ENCODE results near the gene CDHR1.

CDHR1 gene

DNA sequence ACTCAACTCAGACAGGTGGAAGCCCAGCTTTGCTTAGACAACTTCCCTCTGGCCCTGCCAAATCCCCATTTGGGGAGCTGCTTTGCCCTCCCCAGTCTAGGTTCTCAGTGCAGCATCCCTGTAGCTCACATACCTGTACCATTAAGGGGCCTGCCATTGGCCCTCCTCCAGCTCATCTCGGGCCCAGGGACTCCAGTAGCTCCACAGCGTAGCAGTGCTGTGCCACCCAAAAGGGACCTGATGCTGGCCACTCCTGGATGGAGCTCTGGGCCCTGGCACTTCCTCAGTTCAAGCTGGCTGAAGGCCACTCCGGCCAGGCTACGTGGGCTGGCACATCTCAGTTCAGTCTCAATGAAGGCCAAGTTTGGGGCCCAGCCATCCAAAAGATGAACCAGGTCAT lies 39.6 kb downstream of the CDHR1 start:
- TF ChIP-seq, protein P1, sequence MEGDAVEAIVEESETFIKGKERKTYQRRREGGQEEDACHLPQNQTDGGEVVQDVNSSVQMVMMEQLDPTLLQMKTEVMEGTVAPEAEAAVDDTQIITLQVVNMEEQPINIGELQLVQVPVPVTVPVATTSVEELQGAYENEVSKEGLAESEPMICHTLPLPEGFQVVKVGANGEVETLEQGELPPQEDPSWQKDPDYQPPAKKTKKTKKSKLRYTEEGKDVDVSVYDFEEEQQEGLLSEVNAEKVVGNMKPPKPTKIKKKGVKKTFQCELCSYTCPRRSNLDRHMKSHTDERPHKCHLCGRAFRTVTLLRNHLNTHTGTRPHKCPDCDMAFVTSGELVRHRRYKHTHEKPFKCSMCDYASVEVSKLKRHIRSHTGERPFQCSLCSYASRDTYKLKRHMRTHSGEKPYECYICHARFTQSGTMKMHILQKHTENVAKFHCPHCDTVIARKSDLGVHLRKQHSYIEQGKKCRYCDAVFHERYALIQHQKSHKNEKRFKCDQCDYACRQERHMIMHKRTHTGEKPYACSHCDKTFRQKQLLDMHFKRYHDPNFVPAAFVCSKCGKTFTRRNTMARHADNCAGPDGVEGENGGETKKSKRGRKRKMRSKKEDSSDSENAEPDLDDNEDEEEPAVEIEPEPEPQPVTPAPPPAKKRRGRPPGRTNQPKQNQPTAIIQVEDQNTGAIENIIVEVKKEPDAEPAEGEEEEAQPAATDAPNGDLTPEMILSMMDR (IDR thresholded peaks at IDR 0.05), result no peak
- Histone ChIP-seq H3K4me1 (ENCODE audit: control insufficient read depth in 1 of 2, insufficient read depth in 1 of 2, low read depth in 1 of 2, low read length in 1 of 2) (no peaks in the 10 kb centered on the region), H3K27me3 (peaks cover 22% of the 10 kb centered on the region), H3K9me3 (no peaks in the 10 kb centered on the region), H3K36me3 (no peaks in the 10 kb centered on the region), H3K27ac (no peak overlapping the region), H3K4me3 (ENCODE audit: low read depth in 1 of 2, low read length in 1 of 2) (no peak overlapping the region)

DNA sequence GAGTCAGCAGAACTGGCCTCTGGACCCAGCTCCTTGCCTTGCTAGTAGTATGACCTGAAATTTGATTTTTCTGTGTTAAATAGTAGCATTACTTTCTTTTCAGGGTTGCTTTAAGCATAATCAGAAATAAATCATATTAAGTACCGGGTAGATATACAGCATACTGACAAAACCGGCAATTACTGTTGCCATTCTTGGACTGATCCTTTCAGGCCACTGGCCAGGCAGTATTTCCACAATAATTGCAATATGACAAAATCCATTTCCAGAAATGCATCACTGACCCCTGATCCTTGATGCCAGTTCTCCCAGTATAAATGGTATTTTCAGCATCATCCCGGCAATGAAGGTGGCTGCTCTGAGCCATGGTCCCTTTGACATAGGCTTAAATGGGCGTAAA lies 40.1 kb downstream of the CDHR1 start:
- no peaks in the 10 kb centered on the region for H3K4me1 ChIP-seq (ENCODE audit: control insufficient read depth in 1 of 2, insufficient read depth in 1 of 2, low read depth in 1 of 2, low read length in 1 of 2)
- H3K36me3 ChIP-seq, result no peaks in the 10 kb centered on the region
- no peaks in the 10 kb centered on the region for H3K9me3 ChIP-seq
- no peak overlapping the region for H3K27ac ChIP-seq
- H3K4me3 ChIP-seq (ENCODE audit: low read depth in 1 of 2, low read length in 1 of 2), result no peak overlapping the region
- TF ChIP-seq, protein P1 (IDR thresholded peaks at IDR 0.05), result no peak
- H3K27me3 ChIP-seq, result peaks cover 26% of the 10 kb centered on the region

DNA sequence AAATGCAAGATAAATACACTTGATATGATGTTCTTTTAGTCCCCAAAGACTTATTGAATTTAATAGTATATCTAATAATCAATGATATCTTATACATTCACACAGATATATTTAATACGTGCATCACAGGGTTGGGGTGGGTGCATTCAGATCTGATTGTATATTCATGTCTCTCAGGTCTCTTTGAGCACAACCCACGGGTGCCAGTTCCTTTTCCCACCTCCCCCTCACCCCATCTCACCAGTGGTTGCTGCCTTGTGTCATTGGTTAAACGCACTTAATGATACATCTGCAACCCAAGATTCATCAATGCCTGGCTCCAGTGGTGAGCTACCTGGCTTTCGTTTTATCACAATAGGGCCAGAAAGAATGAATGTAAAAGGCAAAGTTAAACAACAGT lies 40.8 kb downstream of the CDHR1 start:
- no peaks in the 10 kb centered on the region for H3K4me1 ChIP-seq (ENCODE audit: control insufficient read depth in 1 of 2, insufficient read depth in 1 of 2, low read depth in 1 of 2, low read length in 1 of 2)
- H3K27ac ChIP-seq, result no peak overlapping the region
- no peaks in the 10 kb centered on the region for H3K9me3 ChIP-seq
- no peaks in the 10 kb centered on the region for H3K36me3 ChIP-seq
- TF ChIP-seq, protein P1 (IDR thresholded peaks at IDR 0.05), result no peak
- no peak overlapping the region for H3K4me3 ChIP-seq (ENCODE audit: low read depth in 1 of 2, low read length in 1 of 2)
- H3K27me3 ChIP-seq, result peaks cover 26% of the 10 kb centered on the region

DNA sequence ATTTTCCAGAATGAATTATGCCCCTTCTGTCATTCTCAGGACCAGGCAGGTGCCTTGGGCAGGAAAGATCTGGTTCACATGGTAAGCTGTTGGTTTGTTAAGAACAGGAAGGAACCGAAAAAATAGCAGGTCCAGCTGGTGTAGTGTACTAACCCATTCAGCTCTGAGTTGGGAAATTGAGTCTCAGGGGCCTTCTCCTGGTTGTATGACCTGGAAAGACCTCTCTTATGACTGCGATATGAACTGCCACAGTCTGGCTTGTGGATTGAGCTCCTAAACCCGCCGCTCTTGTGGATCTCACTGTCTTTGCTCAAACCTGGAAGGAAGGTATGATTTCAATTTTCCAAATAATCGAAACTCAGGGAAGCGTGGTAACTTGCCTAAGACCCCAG lies 42.5 kb downstream of the CDHR1 start:
- TF ChIP-seq, protein P1 (IDR thresholded peaks at IDR 0.05), result no peak
- H3K4me1 ChIP-seq (ENCODE audit: control insufficient read depth in 1 of 2, insufficient read depth in 1 of 2, low read depth in 1 of 2, low read length in 1 of 2), result no peaks in the 10 kb centered on the region
- H3K27ac ChIP-seq, result no peak overlapping the region
- no peaks in the 10 kb centered on the region for H3K36me3 ChIP-seq
- H3K27me3 ChIP-seq, result peaks cover 26% of the 10 kb centered on the region
- no peak overlapping the region for H3K4me3 ChIP-seq (ENCODE audit: low read depth in 1 of 2, low read length in 1 of 2)
- H3K9me3 ChIP-seq, result no peaks in the 10 kb centered on the region

DNA sequence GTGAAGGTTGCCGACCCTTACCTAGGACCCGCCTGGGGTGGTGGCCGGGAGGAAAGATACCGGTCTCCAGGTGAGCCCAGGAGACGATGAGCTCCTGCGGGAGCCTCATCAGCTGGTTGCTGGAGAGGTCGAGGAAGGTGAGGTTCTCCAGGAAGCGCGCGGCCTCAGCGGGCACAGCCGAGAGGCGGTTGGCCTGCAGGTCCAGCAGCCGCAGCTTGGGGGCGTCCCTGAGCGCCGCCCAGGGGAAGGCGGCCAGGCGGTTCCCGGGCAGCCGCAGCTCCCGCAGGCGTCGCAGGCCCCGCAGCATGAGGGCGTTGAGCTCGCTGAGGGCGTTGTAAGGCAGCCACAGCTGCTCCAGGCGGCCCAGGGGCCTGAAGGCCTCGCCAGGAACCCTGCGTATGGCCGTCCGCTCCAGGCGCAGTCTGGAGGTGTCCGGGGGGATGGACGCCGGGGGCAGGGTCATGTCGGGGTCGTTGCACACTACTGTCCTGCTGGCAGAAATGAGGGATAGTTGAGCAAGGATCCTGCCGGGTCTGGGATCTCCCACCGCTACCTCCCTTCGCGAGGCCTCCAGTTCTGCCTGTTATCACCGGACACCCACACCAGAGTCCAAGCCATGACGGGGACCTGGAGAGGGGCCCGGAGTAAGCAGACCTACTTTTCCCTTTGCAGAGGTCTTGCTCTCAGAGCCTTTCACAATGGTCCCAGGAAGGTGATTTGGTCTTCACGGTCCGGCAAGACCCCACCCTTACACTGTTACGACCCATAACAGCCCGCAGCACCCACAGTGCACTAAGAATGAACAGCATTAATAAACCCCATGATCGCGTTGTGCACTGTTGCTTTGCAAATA lies 43.1 kb downstream of the CDHR1 start:
- H3K4me3 ChIP-seq (ENCODE audit: low read depth in 1 of 2, low read length in 1 of 2), result no peak overlapping the region
- no peaks in the 10 kb centered on the region for H3K4me1 ChIP-seq (ENCODE audit: control insufficient read depth in 1 of 2, insufficient read depth in 1 of 2, low read depth in 1 of 2, low read length in 1 of 2)
- no peaks in the 10 kb centered on the region for H3K9me3 ChIP-seq
- H3K27me3 ChIP-seq, result peaks cover 26% of the 10 kb centered on the region
- H3K27ac ChIP-seq, result no peak overlapping the region
- TF ChIP-seq, protein P1 (IDR thresholded peaks at IDR 0.05), result no peak
- H3K36me3 ChIP-seq, result no peaks in the 10 kb centered on the region

Data from neutrophil (primary cell).